OCI-LY7 (cell line): ENCODE data around the gene ABHD10. TPM values are rescaled to one million over a fixed set of nuclear protein-coding genes. Genes with fewer than 3 reads are reported as not detected.

Experiments used
- BruUV-seq: library from RNA; stranded (reverse); fragments of 400-500 nt; replicated peaks from 2 replicates; lab custom pipeline; 2021; lab: Mats Ljungman, UMichigan
- CTCF ChIA-PET: fragments of 300-600 bp; sonication (Branson Sonifier 250); formaldehyde crosslinking; loops from one replicate; lab custom pipeline; 2022; ENCODE audit warnings: antibody characterized with exemption; ENCODE audit not compliant: unreplicated experiment; lab: Charles Lee
- POLR2A ChIA-PET: fragments of 300-600 bp; sonication (Branson Sonifier 250); formaldehyde crosslinking; loops from one replicate; lab custom pipeline; 2022; ENCODE audit warnings: antibody characterized with exemption; lab: Charles Lee
- DNase-seq: peaks from one replicate; pipeline ENCODE4 v3.0.0-alpha.2; 2015; ENCODE audit warnings: low spot score
- H2AFZ ChIP-seq: fragments of 200-600 bp; sonication (generic), shearing (Covaris generic); 2 replicates; pipeline ENCODE4 v1.6.1; 2014; ENCODE audit warnings: mild to moderate bottlenecking, antibody characterized with exemption, low read length, moderate library complexity
- H3K27ac ChIP-seq: fragments of 200-600 bp; sonication (generic); 2 replicates; pipeline ENCODE4 v1.5.1; 2014; ENCODE audit warnings: mixed run types, low read depth, mild to moderate bottlenecking, moderate library complexity, low read length, inconsistent platforms; ENCODE audit not compliant: poor library complexity, severe bottlenecking
- H3K36me3 ChIP-seq: fragments of 200-600 bp; sonication (generic); 2 replicates; pipeline ENCODE4 v1.6.1; 2014; ENCODE audit warnings: mild to moderate bottlenecking, antibody characterized with exemption, low read length, moderate library complexity, mixed read lengths; ENCODE audit not compliant: insufficient read depth
- H3K4me1 ChIP-seq: fragments of 200-600 bp; sonication (generic); 2 replicates; pipeline ENCODE4 v1.5.1; 2014; ENCODE audit warnings: mild to moderate bottlenecking, low read length; ENCODE audit not compliant: insufficient read depth, poor library complexity, severe bottlenecking
- H3K4me2 ChIP-seq: fragments of 200-600 bp; sonication (generic); 2 replicates; pipeline ENCODE4 v1.6.1; 2014; ENCODE audit warnings: mild to moderate bottlenecking, low read length
- H3K4me3 ChIP-seq: fragments of 200-600 bp; sonication (generic); 2 replicates; pipeline ENCODE4 v1.5.1; 2014; ENCODE audit warnings: mild to moderate bottlenecking, low read depth, low read length; ENCODE audit not compliant: poor library complexity, severe bottlenecking
- H3K79me2 ChIP-seq: fragments of 200-600 bp; sonication (generic); 2 replicates; pipeline ENCODE4 v1.6.1; 2016; ENCODE audit warnings: low read depth, mild to moderate bottlenecking, low read length, moderate library complexity, mixed read lengths; ENCODE audit not compliant: insufficient read depth
- H3K9me2 ChIP-seq: fragments of 200-600 bp; sonication (generic); 2 replicates; pipeline ENCODE4 v1.6.1; 2016; ENCODE audit warnings: mild to moderate bottlenecking, low read length, mixed read lengths; ENCODE audit not compliant: insufficient read depth
- H3K9me3 ChIP-seq: fragments of 200-600 bp; sonication (generic); 2 replicates; pipeline ENCODE4 v1.6.1; 2014; ENCODE audit warnings: mild to moderate bottlenecking, mixed run types, low read length, mixed read lengths
- H4K20me1 ChIP-seq: fragments of 200-600 bp; sonication (generic); 2 replicates; pipeline ENCODE4 v1.6.1; 2014; ENCODE audit warnings: mild to moderate bottlenecking, antibody characterized with exemption, low read length, moderate library complexity, mixed read lengths; ENCODE audit not compliant: insufficient read depth
- CTCF ChIP-seq: fragments of 200-600 bp; sonication (generic); conservative IDR thresholded peaks from 2 replicates; pipeline ENCODE4 v1.5.1; 2014; ENCODE audit warnings: mild to moderate bottlenecking, antibody characterized with exemption, low read length, moderate library complexity, mixed read lengths
- EZH2phosphoT487 ChIP-seq: fragments of 200-600 bp; sonication (generic); IDR thresholded peaks from 2 replicates; pipeline ENCODE4 v1.6.1; 2018; ENCODE audit warnings: low read depth, borderline replicate concordance, mild to moderate bottlenecking, mixed run types, antibody characterized with exemption, low read length, moderate library complexity, mixed read lengths
- intact Hi-C: fragments of 100-400 bp; cut with micrococcal nuclease; formaldehyde crosslinking; loops from one replicate; pipeline ENCODE4 v1.10.0; 2022; ENCODE audit not compliant: unreplicated experiment
- total RNA-seq, 2 experiments: library from RNA; depleted of rRNA in 1 of 2; stranded (reverse); fragments of >200 nt in 1 of 2; shearing (Covaris generic) in 1 of 2; gene quantifications; 2 replicates each; pipeline ENCODE4 v1.2.3, GENCODE V29; 2014 to 2022

The ABHD10 gene
- total RNA-seq, 2 experiments from 2014 or later, result 40.8 to 46.5 TPM

DNA sequence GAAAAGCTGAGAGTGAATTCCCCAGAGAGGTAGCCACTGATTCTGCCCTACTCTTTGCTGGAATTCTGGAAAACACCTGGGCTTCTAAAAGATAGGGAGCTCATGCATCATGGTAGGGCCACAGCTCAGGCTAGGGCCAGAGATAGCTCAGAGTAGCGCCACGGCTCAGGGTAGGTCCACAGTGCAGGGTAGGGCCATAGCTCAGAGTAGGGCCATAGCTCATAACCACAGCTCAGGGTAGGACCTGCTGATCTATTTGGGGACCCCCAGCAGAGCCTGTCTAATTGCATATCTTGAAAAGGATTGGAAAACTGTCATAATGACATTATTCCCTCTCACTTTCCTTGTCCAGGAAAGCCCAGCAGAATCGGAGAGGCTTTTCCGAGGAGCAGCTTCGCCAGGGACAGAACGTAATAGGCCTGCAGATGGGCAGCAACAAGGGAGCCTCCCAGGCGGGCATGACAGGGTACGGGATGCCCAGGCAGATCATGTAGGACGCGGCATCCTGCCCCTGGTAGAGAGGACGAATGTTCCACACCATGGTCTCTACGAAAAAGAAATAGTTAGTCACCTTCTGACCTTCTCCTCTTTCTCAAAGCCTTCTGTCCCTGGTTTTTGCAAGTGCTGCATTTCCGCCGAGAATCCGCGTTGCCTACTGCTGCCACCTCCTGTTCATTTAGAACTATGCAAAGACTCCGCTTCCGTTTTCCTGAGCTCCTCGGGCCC is 34.4 kb downstream of the ABHD10 start:
- Histone ChIP-seq H3K79me2 (no peaks in the 10 kb centered on the region), H4K20me1 (no peaks in the 10 kb centered on the region), H3K4me2 (no peak overlapping the region), H3K4me1 (no peaks in the 10 kb centered on the region), H3K4me3 (no peak overlapping the region), H3K27ac (no peak overlapping the region), H2AFZ (peak overlapping the region; percentile 4; the same call in 1 of the 2 replicates), H3K9me3 (no peaks in the 10 kb centered on the region), H3K36me3 (no peaks in the 10 kb centered on the region), H3K9me2 (no peaks in the 10 kb centered on the region)
- intact Hi-C loops, result no loop called here
- TF ChIP-seq CTCF (peak; percentile 78), EZH2phosphoT487 (no peak)
- peak; percentile 58 for DNase-seq
- POLR2A ChIA-PET, result interaction anchor here (0.5 to 1.5 kb wide), 7 partner anchors 10 to 1592 kb away, joined by 3 to 6 read pairs (median 3); partner anchors contain the start of genes ABHD10 and TAGLN3
- no TSS peak for BruUV-seq
- CTCF ChIA-PET, result interaction anchor here (0.5 to 1.6 kb wide), 7 partner anchors 10 to 396 kb away, joined by 3 to 6 read pairs (median 3); no protein-coding TSS in a partner anchor

GRCh38 chr3:112013784-112014143 is 34.9 kb downstream of the ABHD10 start:
- Histone ChIP-seq H3K9me3 (no peaks in the 10 kb centered on the region), H2AFZ (peak overlapping the region; percentile 4; the same call in 1 of the 2 replicates), H3K36me3 (no peaks in the 10 kb centered on the region), H3K79me2 (no peaks in the 10 kb centered on the region), H3K4me3 (no peak overlapping the region), H3K9me2 (no peaks in the 10 kb centered on the region), H3K27ac (no peak overlapping the region), H3K4me2 (no peak overlapping the region), H3K4me1 (no peaks in the 10 kb centered on the region), H4K20me1 (no peaks in the 10 kb centered on the region)
- no peak for DNase-seq
- BruUV-seq, result no TSS peak
- CTCF ChIA-PET, result interaction anchor here (0.5 to 1.6 kb wide), 6 partner anchors 11 to 396 kb away, joined by 3 to 6 read pairs (median 3); no protein-coding TSS in a partner anchor
- intact Hi-C loops, result no loop called here
- POLR2A ChIA-PET, result interaction anchor here (1.2 to 1.5 kb wide), 4 partner anchors 10 to 153 kb away, joined by 3 to 6 read pairs (median 4); partner anchors contain the start of gene ABHD10
- peak; percentile 47 for TF ChIP-seq CTCF
- TF ChIP-seq EZH2phosphoT487, result no peak

DNA sequence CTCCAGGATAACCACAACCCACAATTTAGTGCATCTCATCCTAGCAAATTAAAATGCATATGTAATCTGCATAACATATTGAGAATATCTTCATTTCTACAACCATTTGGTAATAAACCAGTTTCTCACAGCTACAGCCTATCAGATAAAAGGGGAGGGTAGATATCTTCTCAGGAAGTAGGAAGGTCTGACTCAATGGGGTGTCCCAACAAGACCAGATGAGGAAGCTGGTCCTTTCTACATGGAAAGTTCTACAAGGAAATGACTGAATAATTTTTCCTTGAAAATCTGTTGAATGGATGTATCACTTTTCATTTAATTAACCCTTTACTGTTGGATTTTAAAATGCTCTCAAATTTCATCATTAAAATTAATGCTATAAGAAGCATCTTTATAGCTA is 38.3 kb downstream of the ABHD10 start:
- intact Hi-C loops, result no loop called here
- Histone ChIP-seq H4K20me1 (no peaks in the 10 kb centered on the region), H3K4me1 (no peaks in the 10 kb centered on the region), H3K27ac (no peak overlapping the region), H3K36me3 (no peaks in the 10 kb centered on the region), H3K79me2 (no peaks in the 10 kb centered on the region), H3K4me3 (no peak overlapping the region), H3K9me3 (no peaks in the 10 kb centered on the region), H3K9me2 (no peaks in the 10 kb centered on the region), H3K4me2 (no peak overlapping the region), H2AFZ (no peak overlapping the region)
- no peak for DNase-seq
- BruUV-seq, result no TSS peak
- ChIA-PET CTCF (no interaction called here), POLR2A (interaction anchor here (1.0 to 1.2 kb wide), 2 partner anchors 10 to 15 kb away, joined by 3 to 5 read pairs; no protein-coding TSS in a partner anchor)
- TF ChIP-seq EZH2phosphoT487, result no peak
- no peak for TF ChIP-seq CTCF
